PC-9 (cell line): ENCODE results near the gene CLCN2. TPM values are rescaled to one million over a fixed set of nuclear protein-coding genes. Genes with fewer than 3 reads are reported as not detected.

Experiments used
- BruUV-seq: library from RNA; stranded (reverse); fragments of 400-500 nt; replicated peaks from 2 replicates; lab custom pipeline; 2021; lab: Mats Ljungman, UMichigan
- CTCF ChIA-PET: fragments of 300-600 bp; sonication (Branson Sonifier 250); formaldehyde crosslinking; loops from one replicate; lab custom pipeline; 2022; ENCODE audit warnings: antibody characterized with exemption; lab: Charles Lee
- POLR2A ChIA-PET: fragments of 300-600 bp; sonication (Branson Sonifier 250); formaldehyde crosslinking; loops from one replicate; lab custom pipeline; 2022; ENCODE audit warnings: antibody characterized with exemption; ENCODE audit not compliant: unreplicated experiment; lab: Charles Lee
- DNase-seq, 2 experiments: peaks; one replicate each; pipeline versions ENCODE4 v3.0.0 to v3.0.0-alpha.2; 2015 to 2022; ENCODE audit warnings: mixed read lengths in 1 of 2
- H2AFZ ChIP-seq: fragments of 200-600 bp; sonication (generic); 2 replicates; pipeline ENCODE4 v1.8.1; 2017; ENCODE audit warnings: antibody characterized with exemption
- H3F3A ChIP-seq: fragments of 200-600 bp; sonication (generic); 2 replicates; pipeline ENCODE4 v1.8.1; 2017; ENCODE audit warnings: antibody characterized with exemption, mild to moderate bottlenecking, low read depth; ENCODE audit not compliant: insufficient read depth
- H3K27ac ChIP-seq: fragments of 200-600 bp; sonication (generic); 2 replicates; pipeline ENCODE4 v1.6.1; 2016; ENCODE audit warnings: mixed run types
- H3K27me3 ChIP-seq: fragments of 200-600 bp; sonication (generic); 2 replicates; pipeline ENCODE4 v1.6.1; 2016; ENCODE audit warnings: low read depth, mixed run types; ENCODE audit not compliant: insufficient read depth
- H3K36me3 ChIP-seq: fragments of 200-600 bp; sonication (generic); 2 replicates; pipeline ENCODE4 v1.6.1; 2016; ENCODE audit warnings: low read depth, mixed run types
- H3K4me1 ChIP-seq: fragments of 200-600 bp; sonication (generic); replicated peaks from 2 replicates; pipeline ENCODE4 v1.6.1; 2016; ENCODE audit warnings: mixed run types; ENCODE audit not compliant: insufficient read depth
- H3K4me2 ChIP-seq: fragments of 200-600 bp; sonication (generic); 2 replicates; pipeline ENCODE4 v1.6.1; 2017; ENCODE audit warnings: mixed run types
- H3K4me3 ChIP-seq: fragments of 200-600 bp; sonication (generic); 2 replicates; pipeline ENCODE4 v1.6.1; 2016; ENCODE audit warnings: mixed run types
- H3K79me2 ChIP-seq: fragments of 200-600 bp; sonication (generic); 2 replicates; pipeline ENCODE4 v1.6.1; 2017; ENCODE audit warnings: low read depth, mixed run types
- H3K9me2 ChIP-seq: fragments of 200-600 bp; sonication (generic); 2 replicates; pipeline ENCODE4 v1.8.1; 2017; ENCODE audit warnings: mild to moderate bottlenecking; ENCODE audit not compliant: insufficient read depth
- H3K9me3 ChIP-seq: fragments of 200-600 bp; sonication (generic); 2 replicates; pipeline ENCODE4 v1.8.1; 2016; ENCODE audit warnings: low read depth; ENCODE audit not compliant: insufficient read depth
- H4K20me1 ChIP-seq: fragments of 200-600 bp; sonication (generic); 2 replicates; pipeline ENCODE4 v1.8.1; 2017; ENCODE audit not compliant: insufficient read depth
- EZH2 ChIP-seq: fragments of 200-600 bp; sonication (generic); IDR thresholded peaks from 2 replicates; pipeline ENCODE4 v1.8.0; 2017; ENCODE audit warnings: antibody characterized with exemption, low read depth
- intact Hi-C: fragments of 100-400 bp; cut with micrococcal nuclease; formaldehyde crosslinking; loops from one replicate; pipeline ENCODE4 v1.10.0; 2022; ENCODE audit not compliant: unreplicated experiment
- total RNA-seq: library from RNA; stranded (reverse); gene quantifications from 2 replicates; pipeline ENCODE4 v1.2.3, GENCODE V29; 2021
- TF ChIP-seq, protein P1 (sequence below): fragments of 200-600 bp; sonication (generic); conservative IDR thresholded peaks from 2 replicates; pipeline ENCODE4 v1.6.1; 2017; ENCODE audit warnings: mixed run types, antibody characterized with exemption, mild to moderate bottlenecking, moderate library complexity

Gene CLCN2
- total RNA-seq, 1 experiment from 2014 or later, result 27.1 TPM

- no peaks in the 10 kb centered on the region for H3K36me3 ChIP-seq
- no peaks in the 10 kb centered on the region for H3K4me1 ChIP-seq
- no peak for DNase-seq
- TF ChIP-seq, protein P1, sequence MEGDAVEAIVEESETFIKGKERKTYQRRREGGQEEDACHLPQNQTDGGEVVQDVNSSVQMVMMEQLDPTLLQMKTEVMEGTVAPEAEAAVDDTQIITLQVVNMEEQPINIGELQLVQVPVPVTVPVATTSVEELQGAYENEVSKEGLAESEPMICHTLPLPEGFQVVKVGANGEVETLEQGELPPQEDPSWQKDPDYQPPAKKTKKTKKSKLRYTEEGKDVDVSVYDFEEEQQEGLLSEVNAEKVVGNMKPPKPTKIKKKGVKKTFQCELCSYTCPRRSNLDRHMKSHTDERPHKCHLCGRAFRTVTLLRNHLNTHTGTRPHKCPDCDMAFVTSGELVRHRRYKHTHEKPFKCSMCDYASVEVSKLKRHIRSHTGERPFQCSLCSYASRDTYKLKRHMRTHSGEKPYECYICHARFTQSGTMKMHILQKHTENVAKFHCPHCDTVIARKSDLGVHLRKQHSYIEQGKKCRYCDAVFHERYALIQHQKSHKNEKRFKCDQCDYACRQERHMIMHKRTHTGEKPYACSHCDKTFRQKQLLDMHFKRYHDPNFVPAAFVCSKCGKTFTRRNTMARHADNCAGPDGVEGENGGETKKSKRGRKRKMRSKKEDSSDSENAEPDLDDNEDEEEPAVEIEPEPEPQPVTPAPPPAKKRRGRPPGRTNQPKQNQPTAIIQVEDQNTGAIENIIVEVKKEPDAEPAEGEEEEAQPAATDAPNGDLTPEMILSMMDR, result no peak
- no peak for TF ChIP-seq EZH2
- H4K20me1 ChIP-seq, result no peaks in the 10 kb centered on the region
- no peak overlapping the region for H2AFZ ChIP-seq
- no TSS peak for BruUV-seq
- H3K27ac ChIP-seq, result no peak overlapping the region
- intact Hi-C loops, result no loop called here
- H3K27me3 ChIP-seq, result peaks cover 80% of the 10 kb centered on the region
- no peaks in the 10 kb centered on the region for H3K79me2 ChIP-seq
- CTCF ChIA-PET, result interaction anchor here (0.7 kb wide), 1 partner anchor 28 kb away, joined by 6 read pairs; no protein-coding TSS in a partner anchor
- POLR2A ChIA-PET, result no interaction called here
- H3K9me3 ChIP-seq, result no peaks in the 10 kb centered on the region
- H3F3A ChIP-seq, result no peaks in the 10 kb centered on the region
- H3K4me3 ChIP-seq, result no peak overlapping the region
- no peaks in the 10 kb centered on the region for H3K9me2 ChIP-seq
- H3K4me2 ChIP-seq, result no peak overlapping the region
These were observed 43.9 kb upstream of the CLCN2 start for GRCh38 chr3:184405075-184406030.

GRCh38 chr3:184399410-184399809 is 38.0 kb upstream of the CLCN2 start:
- Histone ChIP-seq H2AFZ (no peak overlapping the region), H3K79me2 (no peaks in the 10 kb centered on the region), H3K4me1 (no peaks in the 10 kb centered on the region), H3K27me3 (peaks cover 91% of the 10 kb centered on the region), H4K20me1 (no peaks in the 10 kb centered on the region), H3K4me2 (no peak overlapping the region), H3K9me2 (no peaks in the 10 kb centered on the region), H3K9me3 (no peaks in the 10 kb centered on the region), H3K27ac (no peak overlapping the region), H3F3A (0 out of 2 replicates have a peak, but pooled peaks cover 3% of the 10 kb centered on the region), H3K4me3 (no peak overlapping the region), H3K36me3 (no peaks in the 10 kb centered on the region)
- intact Hi-C loops, result no loop called here
- ChIA-PET POLR2A (interaction anchor here (0.6 kb wide), 1 partner anchor 1029 kb away, joined by 14 read pairs; no protein-coding TSS in a partner anchor), CTCF (no interaction called here)
- BruUV-seq, result no TSS peak
- TF ChIP-seq EZH2, result no peak
- TF ChIP-seq, protein P1, result no peak
- no peak for DNase-seq

DNA sequence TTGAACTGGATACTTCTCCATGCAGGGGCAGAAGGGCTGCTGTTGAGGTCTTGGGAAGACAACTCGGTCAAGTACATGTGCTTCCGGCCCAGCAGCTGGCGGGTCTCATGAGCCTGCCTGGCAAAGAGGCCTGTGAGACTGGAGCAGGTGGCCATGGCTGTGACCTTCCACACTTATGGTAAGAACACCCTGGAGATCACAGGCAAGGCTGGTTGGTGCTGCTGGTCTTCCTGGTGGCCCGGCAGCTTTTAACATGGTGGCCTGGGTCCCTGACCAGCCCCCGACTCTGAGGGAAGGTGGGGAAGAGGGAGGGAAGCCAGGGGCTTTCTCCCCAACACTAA is 33.9 kb upstream of the CLCN2 start:
- TF ChIP-seq, protein P1, result no peak
- no peak for TF ChIP-seq EZH2
- Histone ChIP-seq H3F3A (0 out of 2 replicates have a peak, but pooled peaks cover 3% of the 10 kb centered on the region), H3K9me3 (no peaks in the 10 kb centered on the region), H4K20me1 (no peaks in the 10 kb centered on the region), H3K36me3 (no peaks in the 10 kb centered on the region), H3K4me2 (no peak overlapping the region), H3K79me2 (no peaks in the 10 kb centered on the region), H3K27ac (no peak overlapping the region), H2AFZ (no peak overlapping the region), H3K4me1 (no peaks in the 10 kb centered on the region), H3K4me3 (no peak overlapping the region), H3K9me2 (no peaks in the 10 kb centered on the region), H3K27me3 (peaks cover 90% of the 10 kb centered on the region)
- DNase-seq, result no peak
- CTCF ChIA-PET, result no interaction called here
- no TSS peak for BruUV-seq
- intact Hi-C loops, result no loop called here
- POLR2A ChIA-PET, result no interaction called here
